Measurements from ENCODE around the gene CORO2B. TPM values are rescaled to one million over a fixed set of nuclear protein-coding genes. Genes with fewer than 3 reads are reported as not detected.

Gene CORO2B
- polyA plus RNA-seq, 1 of the 3 experiments (the other 2 are of a cell fraction) = 3.6 TPM

DNA sequence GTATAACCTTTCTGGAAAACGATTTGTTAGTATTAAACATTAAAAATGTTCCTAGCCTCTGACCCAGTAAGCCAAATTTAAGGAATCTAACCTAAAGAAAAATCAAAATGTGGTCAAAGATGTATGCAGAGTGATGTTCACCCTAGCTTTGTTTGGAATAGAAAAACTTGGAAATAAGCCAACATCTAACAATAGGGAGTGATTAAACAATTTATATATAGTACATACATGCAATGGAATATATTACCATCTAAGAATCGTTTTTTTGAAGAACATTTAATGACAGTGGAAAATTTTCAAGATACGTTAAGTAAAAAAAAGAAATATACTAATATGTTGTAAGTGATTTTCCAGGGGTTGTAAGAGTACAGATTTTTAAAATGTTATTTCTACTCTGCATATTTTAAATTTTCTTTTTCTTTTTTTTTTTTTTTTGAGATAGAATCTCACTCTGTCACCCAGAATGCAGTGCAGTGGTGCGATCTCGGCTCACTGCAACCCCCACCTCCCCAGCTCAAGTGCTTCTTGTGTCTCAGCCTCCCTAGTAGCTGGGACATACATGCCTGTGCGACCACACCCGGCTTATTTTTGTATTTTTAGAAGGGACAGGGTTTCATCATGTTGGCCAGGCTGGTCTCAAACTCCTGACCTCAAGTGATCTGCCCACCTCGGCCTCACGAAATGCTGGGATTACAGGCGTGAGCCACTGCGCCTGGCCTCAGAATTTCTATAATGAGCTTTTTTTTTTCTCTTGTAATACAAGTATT lies 187.0 kb downstream of the CORO2B start:
- no peak for DNase-seq
- Histone ChIP-seq H3K9ac (no peak overlapping the region), H3K4me3 (ENCODE audit: low read depth in 2 of 2, low read length in 1 of 2) (no peak overlapping the region), H3K79me2 (ENCODE audit: insufficient read depth) (no peaks in the 10 kb centered on the region), H2AFZ (ENCODE audit: low read depth) (no peak overlapping the region), H3F3A (replicated peaks; ENCODE audit: insufficient read depth) (peaks cover 7% of the 10 kb centered on the region), H3K36me3 (replicated peaks in 1 of 2; ENCODE audit: control insufficient read depth in 1 of 2, insufficient read depth in 2 of 2, low read length in 1 of 2) (no peaks in the 10 kb centered on the region), H3K27me3 (ENCODE audit: insufficient read depth) (no peaks in the 10 kb centered on the region), H3K9me3 (no peaks in the 10 kb centered on the region), H3K27ac (ENCODE audit: low read depth in 2 of 2, low read length in 1 of 2) (no peak overlapping the region), H3K4me2 (no peak overlapping the region), H3K4me1 (ENCODE audit: control insufficient read depth in 1 of 2, insufficient read depth in 2 of 2, low read depth in 1 of 2, low read length in 1 of 2) (peaks cover 0 to 3% of the 10 kb centered on the region in 2 experiments; a peak in 1 of 4 replicates), H3K9me2 (no peaks in the 10 kb centered on the region; the same call in 1 of the 2 replicates), H4K20me1 (ENCODE audit: insufficient read depth) (no peaks in the 10 kb centered on the region)
- no peak for TF ChIP-seq PBX3 (IDR thresholded peaks at IDR 0.05)
- CTCF ChIA-PET = interaction anchor here (1.5 kb wide), 1 partner anchor 35 kb away, joined by 3 read pairs; no protein-coding TSS in a partner anchor
- POLR2A ChIA-PET = no interaction called here
- 71% methylated on average over 11 of the region's 11 CpGs for WGBS (ENCODE audit: low lambda C conversion rate)

GRCh38 chr15:68767833-68768232 lies 189.0 kb downstream of the CORO2B start:
- DNase-seq = no peak
- POLR2A ChIA-PET = no interaction called here
- Histone ChIP-seq H3K4me3 (ENCODE audit: low read depth in 2 of 2, low read length in 1 of 2) (no peak overlapping the region), H3K4me2 (no peak overlapping the region), H3K79me2 (ENCODE audit: insufficient read depth) (no peaks in the 10 kb centered on the region), H3K36me3 (replicated peaks in 1 of 2; ENCODE audit: control insufficient read depth in 1 of 2, insufficient read depth in 2 of 2, low read length in 1 of 2) (no peaks in the 10 kb centered on the region), H3K27ac (ENCODE audit: low read depth in 2 of 2, low read length in 1 of 2) (no peak overlapping the region), H3K27me3 (ENCODE audit: insufficient read depth) (no peaks in the 10 kb centered on the region), H3K4me1 (ENCODE audit: control insufficient read depth in 1 of 2, insufficient read depth in 2 of 2, low read depth in 1 of 2, low read length in 1 of 2) (peaks cover 0 to 3% of the 10 kb centered on the region in 2 experiments; a peak in 1 of 4 replicates), H3K9me3 (no peaks in the 10 kb centered on the region), H3K9ac (no peak overlapping the region), H3K9me2 (no peaks in the 10 kb centered on the region), H2AFZ (ENCODE audit: low read depth) (no peak overlapping the region), H3F3A (replicated peaks; ENCODE audit: insufficient read depth) (peaks cover 7% of the 10 kb centered on the region), H4K20me1 (ENCODE audit: insufficient read depth) (no peaks in the 10 kb centered on the region)
- CTCF ChIA-PET = interaction anchor here (1.2 kb wide), 1 partner anchor 94 kb away, joined by 3 read pairs; no protein-coding TSS in a partner anchor
- WGBS (ENCODE audit: low lambda C conversion rate) = 61% methylated on average over 4 of the region's 4 CpGs
- TF ChIP-seq RCOR1 (IDR thresholded peaks at IDR 0.05; ENCODE audit: low read length) = no peak
- no peak for TF ChIP-seq POLR2AphosphoS5 (IDR thresholded peaks at IDR 0.05; ENCODE audit: low read depth, low read length)
- TF ChIP-seq, protein P1, sequence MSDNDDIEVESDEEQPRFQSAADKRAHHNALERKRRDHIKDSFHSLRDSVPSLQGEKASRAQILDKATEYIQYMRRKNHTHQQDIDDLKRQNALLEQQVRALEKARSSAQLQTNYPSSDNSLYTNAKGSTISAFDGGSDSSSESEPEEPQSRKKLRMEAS (IDR thresholded peaks at IDR 0.05; ENCODE audit: low read depth) = no peak
- TF ChIP-seq REST (IDR thresholded peaks at IDR 0.05; ENCODE audit: low read depth, low read length) = no peak
- TF ChIP-seq RFX5 (IDR thresholded peaks at IDR 0.05; ENCODE audit: low read length) = no peak
- TF ChIP-seq YY1 (IDR thresholded peaks at IDR 0.05; ENCODE audit: low read depth) = no peak
- no peak for TF ChIP-seq FOXM1 (IDR thresholded peaks at IDR 0.05; ENCODE audit: low read depth)
- TF ChIP-seq CHD2 (IDR thresholded peaks at IDR 0.05; ENCODE audit: low read length, partially characterized antibody) = no peak
- no peak for TF ChIP-seq ZBTB33 (IDR thresholded peaks at IDR 0.05; ENCODE audit: borderline replicate concordance, low read depth)
- no peak for TF ChIP-seq FOSL2 (IDR thresholded peaks at IDR 0.05; ENCODE audit: borderline replicate concordance, low read depth)
- TF ChIP-seq USF1 (IDR thresholded peaks at IDR 0.05; ENCODE audit: borderline replicate concordance, low read depth) = no peak
- TF ChIP-seq ELF1 (IDR thresholded peaks at IDR 0.05) = no peak
- TF ChIP-seq, protein P2, sequence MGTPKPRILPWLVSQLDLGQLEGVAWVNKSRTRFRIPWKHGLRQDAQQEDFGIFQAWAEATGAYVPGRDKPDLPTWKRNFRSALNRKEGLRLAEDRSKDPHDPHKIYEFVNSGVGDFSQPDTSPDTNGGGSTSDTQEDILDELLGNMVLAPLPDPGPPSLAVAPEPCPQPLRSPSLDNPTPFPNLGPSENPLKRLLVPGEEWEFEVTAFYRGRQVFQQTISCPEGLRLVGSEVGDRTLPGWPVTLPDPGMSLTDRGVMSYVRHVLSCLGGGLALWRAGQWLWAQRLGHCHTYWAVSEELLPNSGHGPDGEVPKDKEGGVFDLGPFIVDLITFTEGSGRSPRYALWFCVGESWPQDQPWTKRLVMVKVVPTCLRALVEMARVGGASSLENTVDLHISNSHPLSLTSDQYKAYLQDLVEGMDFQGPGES (IDR thresholded peaks at IDR 0.05; ENCODE audit: low read depth, low read length) = no peak
- TF ChIP-seq TEAD4 (IDR thresholded peaks at IDR 0.05; ENCODE audit: borderline replicate concordance, insufficient read depth) = no peak
- no peak for TF ChIP-seq TCF12 (IDR thresholded peaks at IDR 0.05)
